GM23248 (cell line): Measurements from ENCODE around the gene TCEAL3.

ENCODE experiments used
- EZH2 ChIP-seq: fragments of 200-600 bp; sonication (generic); IDR thresholded peaks from 2 replicates; pipeline ENCODE4 v1.6.1; 2018; ENCODE audit warnings: antibody characterized with exemption, mild to moderate bottlenecking; ENCODE audit not compliant: insufficient read depth, poor library complexity, severe bottlenecking
- EZH2phosphoT487 ChIP-seq: fragments of 200-600 bp; sonication (generic); IDR thresholded peaks from 2 replicates; pipeline ENCODE4 v1.6.1; 2018; ENCODE audit warnings: antibody characterized with exemption, moderate library complexity, mild to moderate bottlenecking, low read depth; ENCODE audit not compliant: insufficient read depth

DNA sequence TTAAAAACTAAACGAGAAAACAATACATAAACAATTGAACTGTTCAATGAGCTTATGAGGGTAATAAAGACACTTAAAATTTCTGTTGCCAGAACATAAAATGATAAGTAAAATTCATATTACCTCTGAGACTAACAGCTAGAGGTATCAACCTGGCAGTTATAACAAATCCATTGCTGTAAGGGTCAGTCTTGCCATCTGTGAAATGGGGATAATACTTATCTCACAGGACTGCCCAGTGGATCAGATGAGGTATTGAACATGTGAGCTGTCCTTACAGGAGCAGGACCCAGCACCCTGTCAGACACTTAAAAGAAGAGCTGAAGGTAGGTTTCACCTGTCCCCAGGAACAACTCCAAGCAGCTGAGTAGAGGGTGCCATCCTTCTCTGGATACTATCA lies 2.5 kb downstream of the TCEAL3 start:
- TF ChIP-seq EZH2 = no peak
- no peak for TF ChIP-seq EZH2phosphoT487
